Liver (tissue), 9 donors: ENCODE measurements around the gene FOSL2. TPM values are rescaled to one million over a fixed set of nuclear protein-coding genes. Genes with fewer than 3 reads are reported as not detected.

Experiments
- DNase-seq: peaks from one replicate; pipeline ENCODE4 v3.0.0-alpha.2; 2017; ENCODE audit warnings: low spot score
- H3K27ac ChIP-seq, 2 donors: one replicate each; pipeline ENCODE4 v1.7.0; 2013; ENCODE audit warnings: inconsistent platforms in 2 of 2, low read length in 2 of 2, control low read depth in 1 of 2, low read depth in 1 of 2, mild to moderate bottlenecking in 1 of 2
- H3K27me3 ChIP-seq, 4 donors: one replicate each; pipeline versions ENCODE4 v1.6.1 to v1.7.0; 2013; ENCODE audit warnings: low read length in 3 of 4, inconsistent platforms in 1 of 4, mild to moderate bottlenecking in 1 of 4, moderate library complexity in 1 of 4; ENCODE audit not compliant: control insufficient read depth in 4 of 4, insufficient read depth in 4 of 4
- H3K36me3 ChIP-seq, 4 donors: one replicate each; pipeline versions ENCODE4 v1.6.1 to v1.7.0; 2013; ENCODE audit warnings: low read length in 3 of 4, mild to moderate bottlenecking in 3 of 4, low read depth in 1 of 4, moderate library complexity in 1 of 4; ENCODE audit not compliant: control insufficient read depth in 4 of 4, insufficient read depth in 3 of 4
- H3K4me1 ChIP-seq, 4 donors: one replicate each; pipeline versions ENCODE4 v1.6.1 to v1.7.0; 2013; ENCODE audit warnings: low read length in 3 of 4, mild to moderate bottlenecking in 3 of 4, moderate library complexity in 1 of 4; ENCODE audit not compliant: control insufficient read depth in 4 of 4, insufficient read depth in 4 of 4
- H3K4me3 ChIP-seq, 3 donors: one replicate each; pipeline versions ENCODE4 v1.6.1 to v1.7.0; 2013; ENCODE audit warnings: low read length in 3 of 3, control low read depth in 1 of 3, low read depth in 1 of 3, mild to moderate bottlenecking in 1 of 3
- H3K9ac ChIP-seq, 2 donors: one replicate each; pipeline ENCODE4 v1.7.0; 2013; ENCODE audit warnings: low read length in 2 of 2, mild to moderate bottlenecking in 2 of 2, moderate library complexity in 2 of 2, control low read depth in 1 of 2, low read depth in 1 of 2
- H3K9me3 ChIP-seq, 4 donors: one replicate each; pipeline versions ENCODE4 v1.6.1 to v1.7.0; 2013; ENCODE audit warnings: low read length in 3 of 4; ENCODE audit not compliant: control insufficient read depth in 4 of 4
- ATF3 ChIP-seq: IDR thresholded peaks from 2 replicates; pipeline ENCODE4 v1.6.1; 2016; ENCODE audit warnings: antibody characterized with exemption
- CTCF ChIP-seq: fragments of 150-350 bp; IDR thresholded peaks from 2 replicates; pipeline ENCODE4 v1.5.1; 2017; ENCODE audit warnings: improper control_type of control experiment, low read depth, low read length; ENCODE audit not compliant: missing input control
- EGR1 ChIP-seq, 2 donors: IDR thresholded peaks; 2 replicates each; pipeline ENCODE4 v1.6.1; 2016 to 2018; ENCODE audit warnings: antibody characterized with exemption in 2 of 2, low read depth in 2 of 2
- FOXA1 ChIP-seq: IDR thresholded peaks from 2 replicates; pipeline ENCODE4 v1.6.1; 2016; ENCODE audit warnings: antibody characterized with exemption
- FOXA2 ChIP-seq: IDR thresholded peaks from 2 replicates; pipeline ENCODE4 v1.6.1; 2016; ENCODE audit warnings: antibody characterized with exemption
- GABPA ChIP-seq, 2 donors: IDR thresholded peaks in 1 of 2; conservative IDR thresholded peaks in 1 of 2; 2 replicates each; pipeline ENCODE4 v1.6.1; 2016; ENCODE audit warnings: antibody characterized with exemption in 2 of 2, mild to moderate bottlenecking in 1 of 2, moderate library complexity in 1 of 2
- HNF4A ChIP-seq, 2 donors: conservative IDR thresholded peaks; 2 replicates each; pipeline ENCODE4 v1.6.1; 2016; ENCODE audit warnings: antibody characterized with exemption in 2 of 2, mild to moderate bottlenecking in 2 of 2
- HNF4G ChIP-seq: IDR thresholded peaks from 2 replicates; pipeline ENCODE4 v1.6.1; 2016; ENCODE audit warnings: antibody characterized with exemption
- JUND ChIP-seq, 2 donors: IDR thresholded peaks; 2 replicates each; pipeline ENCODE4 v1.6.1; 2016; ENCODE audit warnings: antibody characterized with exemption in 2 of 2
- MAX ChIP-seq: IDR thresholded peaks from 2 replicates; pipeline ENCODE4 v1.6.1; 2016; ENCODE audit warnings: antibody characterized with exemption
- NR2F2 ChIP-seq: IDR thresholded peaks from 2 replicates; pipeline ENCODE4 v1.6.1; 2016; ENCODE audit warnings: antibody characterized with exemption
- RAD21 ChIP-seq, 2 donors: IDR thresholded peaks; 2 replicates each; pipeline ENCODE4 v1.6.1; 2016; ENCODE audit warnings: antibody characterized with exemption in 2 of 2, mild to moderate bottlenecking in 2 of 2
- REST ChIP-seq: IDR thresholded peaks from 2 replicates; pipeline ENCODE4 v1.6.1; 2016; ENCODE audit warnings: antibody characterized with exemption, mild to moderate bottlenecking
- RXRA ChIP-seq, 2 donors: IDR thresholded peaks; 2 replicates each; pipeline ENCODE4 v1.6.1; 2017 to 2018; ENCODE audit warnings: antibody characterized with exemption in 2 of 2, mild to moderate bottlenecking in 1 of 2
- SP1 ChIP-seq: IDR thresholded peaks from 2 replicates; pipeline ENCODE4 v1.6.1; 2018; ENCODE audit warnings: antibody characterized with exemption, mild to moderate bottlenecking
- TAF1 ChIP-seq: conservative IDR thresholded peaks from 2 replicates; pipeline ENCODE4 v1.6.1; 2016; ENCODE audit warnings: antibody characterized with exemption, mild to moderate bottlenecking
- YY1 ChIP-seq: IDR thresholded peaks from 2 replicates; pipeline ENCODE4 v1.6.1; 2016; ENCODE audit warnings: antibody characterized with exemption, mild to moderate bottlenecking
- ZBTB33 ChIP-seq: IDR thresholded peaks from 2 replicates; pipeline ENCODE4 v1.6.1; 2016; ENCODE audit warnings: antibody characterized with exemption
- WGBS: extraction: QIAGEN DNeasy Blood & Tissue Kit; methylation state at CpG from one replicate; pipeline ENCODE4 v1.1.7; 2013; 5-methylcytosine and 5-hydroxymethylcytosine counted together
- polyA plus RNA-seq, 2 donors: library from polyadenylated mRNA; stranded (reverse) in 1 of 2; unstranded in 1 of 2; fragments of 200-250 nt in 1 of 2; fragments of >200 nt in 1 of 2; fragmentation: Nextera tagmentation in 1 of 2; extraction: Ambion mirVana in 1 of 2; gene quantifications; one replicate each; pipeline versions ENCODE4 v1.2.1 to v1.2.3, GENCODE V29; 2013 to 2015
- total RNA-seq, 2 donors: library from RNA; depleted of rRNA; stranded (reverse); fragments of >200 nt; gene quantifications; one replicate each; pipeline ENCODE4 v1.2.3, GENCODE V29; 2014
- donor health status: healthy.
- donor health status: healthy.
- donor health status: healthy.
- donor health status: healthy.
- donor health status: healthy.

The FOSL2 gene
- total and polyA plus RNA-seq, 4 donors: 1.9 to 10.7 (median 2.6) TPM

GRCh38 chr2:28449488-28450395 lies 57.1 kb downstream of the FOSL2 start:
- H3K9ac ChIP-seq: no peak overlapping the region
- TF ChIP-seq EGR1 (IDR thresholded peaks at IDR 0.05; ENCODE audit: low read depth in 2 of 2): no peak
- TF ChIP-seq ZBTB33: no peak
- no peak for TF ChIP-seq ATF3
- TF ChIP-seq NR2F2: no peak
- TF ChIP-seq TAF1: no peak
- TF ChIP-seq JUND (IDR thresholded peaks at IDR 0.05): no peak
- no peak for TF ChIP-seq FOXA2
- no peak for TF ChIP-seq REST
- TF ChIP-seq YY1: no peak
- TF ChIP-seq RAD21 (IDR thresholded peaks at IDR 0.05): no peak
- no peak for TF ChIP-seq MAX
- no peak for TF ChIP-seq CTCF
- TF ChIP-seq HNF4A (conservative IDR thresholded peaks at IDR 0.05): no peak
- TF ChIP-seq FOXA1: no peak
- TF ChIP-seq RXRA (IDR thresholded peaks at IDR 0.05): no peak
- TF ChIP-seq HNF4G: no peak
- TF ChIP-seq SP1: no peak
- no peak for TF ChIP-seq GABPA (IDR thresholded peaks at IDR 0.05 in 1 of 2, conservative IDR thresholded peaks at IDR 0.05 in 1 of 2)
- H3K4me3 ChIP-seq: no peak overlapping the region
- DNase-seq: no peak
- no peaks in the 10 kb centered on the region for H3K36me3 ChIP-seq
- H3K27ac ChIP-seq: no peak overlapping the region
- WGBS: 74% methylated on average over 17 of the region's 17 CpGs
- H3K9me3 ChIP-seq: no peaks in the 10 kb centered on the region
- no peaks in the 10 kb centered on the region for H3K4me1 ChIP-seq
- no peaks in the 10 kb centered on the region for H3K27me3 ChIP-seq
